ENCODE results near the gene TLR4. TPM values are rescaled to one million over a fixed set of nuclear protein-coding genes. Genes with fewer than 3 reads are reported as not detected.
A peak's percentile ranks its signal among the peaks of the same experiment; 100 is the strongest.

Gene TLR4
- total RNA-seq, 1 donor from 2014 or later, result 14.2 TPM

- TF ChIP-seq, protein P1, sequence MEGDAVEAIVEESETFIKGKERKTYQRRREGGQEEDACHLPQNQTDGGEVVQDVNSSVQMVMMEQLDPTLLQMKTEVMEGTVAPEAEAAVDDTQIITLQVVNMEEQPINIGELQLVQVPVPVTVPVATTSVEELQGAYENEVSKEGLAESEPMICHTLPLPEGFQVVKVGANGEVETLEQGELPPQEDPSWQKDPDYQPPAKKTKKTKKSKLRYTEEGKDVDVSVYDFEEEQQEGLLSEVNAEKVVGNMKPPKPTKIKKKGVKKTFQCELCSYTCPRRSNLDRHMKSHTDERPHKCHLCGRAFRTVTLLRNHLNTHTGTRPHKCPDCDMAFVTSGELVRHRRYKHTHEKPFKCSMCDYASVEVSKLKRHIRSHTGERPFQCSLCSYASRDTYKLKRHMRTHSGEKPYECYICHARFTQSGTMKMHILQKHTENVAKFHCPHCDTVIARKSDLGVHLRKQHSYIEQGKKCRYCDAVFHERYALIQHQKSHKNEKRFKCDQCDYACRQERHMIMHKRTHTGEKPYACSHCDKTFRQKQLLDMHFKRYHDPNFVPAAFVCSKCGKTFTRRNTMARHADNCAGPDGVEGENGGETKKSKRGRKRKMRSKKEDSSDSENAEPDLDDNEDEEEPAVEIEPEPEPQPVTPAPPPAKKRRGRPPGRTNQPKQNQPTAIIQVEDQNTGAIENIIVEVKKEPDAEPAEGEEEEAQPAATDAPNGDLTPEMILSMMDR (IDR thresholded peaks at IDR 0.05; ENCODE audit: borderline replicate concordance), result no peak
- Histone ChIP-seq H3K27me3 (ENCODE audit: low read depth) (no peaks in the 10 kb centered on the region), H3K27ac (replicated peaks) (peak overlapping the region; percentile 68), H3K4me3 (no peak overlapping the region), H3K36me3 (no peaks in the 10 kb centered on the region), H3K4me1 (peaks cover 82% of the 10 kb centered on the region), H3K9me3 (replicated peaks) (no peaks in the 10 kb centered on the region)
- intact Hi-C loops (cut with micrococcal nuclease), result no loop called here
- DNase-seq, result no peak
Observed at GRCh38 chr9:117722108-117722761, 18.0 kb downstream of the TLR4 start.

GRCh38 chr9:117723986-117724625 is 19.9 kb downstream of the TLR4 start:
- intact Hi-C loops (cut with micrococcal nuclease), result no loop called here
- no peak for DNase-seq
- Histone ChIP-seq H3K27me3 (ENCODE audit: low read depth) (no peaks in the 10 kb centered on the region), H3K36me3 (no peaks in the 10 kb centered on the region), H3K4me3 (no peak overlapping the region), H3K27ac (replicated peaks) (peak overlapping the region; percentile 28), H3K9me3 (replicated peaks) (no peaks in the 10 kb centered on the region), H3K4me1 (peaks cover 63% of the 10 kb centered on the region)
- TF ChIP-seq, protein P1 (IDR thresholded peaks at IDR 0.05; ENCODE audit: borderline replicate concordance), result no peak

GRCh38 chr9:117725426-117725887 is 21.3 kb downstream of the TLR4 start:
- no peak for DNase-seq
- Histone ChIP-seq H3K27me3 (ENCODE audit: low read depth) (no peaks in the 10 kb centered on the region), H3K4me1 (peaks cover 50% of the 10 kb centered on the region), H3K27ac (replicated peaks) (peak overlapping the region; percentile 37), H3K36me3 (no peaks in the 10 kb centered on the region), H3K4me3 (no peak overlapping the region), H3K9me3 (replicated peaks) (no peaks in the 10 kb centered on the region)
- intact Hi-C loops (cut with micrococcal nuclease), result no loop called here
- TF ChIP-seq, protein P1 (IDR thresholded peaks at IDR 0.05; ENCODE audit: borderline replicate concordance), result no peak

- TF ChIP-seq, protein P1 (IDR thresholded peaks at IDR 0.05; ENCODE audit: borderline replicate concordance), result no peak
- no peak for DNase-seq
- no peak overlapping the region for H3K4me3 ChIP-seq
- peaks cover 29% of the 10 kb centered on the region for H3K4me1 ChIP-seq
- H3K27ac ChIP-seq (replicated peaks), result no peak overlapping the region
- H3K9me3 ChIP-seq (replicated peaks), result no peaks in the 10 kb centered on the region
- H3K27me3 ChIP-seq (ENCODE audit: low read depth), result no peaks in the 10 kb centered on the region
- no peaks in the 10 kb centered on the region for H3K36me3 ChIP-seq
- intact Hi-C loops (cut with micrococcal nuclease), result no loop called here
Observed at GRCh38 chr9:117729375-117729774, 25.2 kb downstream of the TLR4 start.

DNA sequence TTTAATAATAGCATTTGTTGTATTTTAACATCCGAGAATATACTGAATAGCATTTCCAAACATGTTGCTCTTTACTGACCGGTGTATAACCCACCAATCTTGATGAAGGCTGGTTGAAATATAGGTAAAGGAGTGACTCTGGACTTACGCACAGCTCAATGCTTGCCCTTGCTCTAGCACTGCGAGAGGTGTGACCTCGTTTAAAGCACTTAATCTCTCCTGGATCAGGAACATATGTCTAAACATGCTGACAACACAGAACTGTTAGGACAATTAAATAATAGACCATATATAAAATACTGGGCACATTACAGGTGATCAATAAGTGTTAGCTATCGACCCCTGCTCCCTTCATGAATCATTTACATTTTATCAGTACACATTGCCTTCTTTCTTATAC is 28.3 kb downstream of the TLR4 start:
- H3K36me3 ChIP-seq, result no peaks in the 10 kb centered on the region
- no peaks in the 10 kb centered on the region for H3K9me3 ChIP-seq (replicated peaks)
- TF ChIP-seq, protein P1 (IDR thresholded peaks at IDR 0.05; ENCODE audit: borderline replicate concordance), result no peak
- H3K27me3 ChIP-seq (ENCODE audit: low read depth), result no peaks in the 10 kb centered on the region
- intact Hi-C loops (cut with micrococcal nuclease), result no loop called here
- H3K27ac ChIP-seq (replicated peaks), result no peak overlapping the region
- peaks cover 27% of the 10 kb centered on the region for H3K4me1 ChIP-seq
- DNase-seq, result no peak
- H3K4me3 ChIP-seq, result no peak overlapping the region

Data from left ventricle myocardium inferior (tissue), 1 donor.